ENCODE measurements around the gene ANKLE1.
"Not testable (repeated sequence)": the region's sequence is repeated elsewhere in the genome, so short reads cannot be mapped to it uniquely, and the experiment has no call there.

The ANKLE1 gene

GRCh38 chr19:17292301-17293074 lies 10.8 kb downstream of the ANKLE1 start:
- Histone ChIP-seq H3K79me1 (ENCODE audit: low read depth, low read length) (peaks cover 6% of the 10 kb centered on the region), H4K8ac (ENCODE audit: low read depth, low read length) (peak overlapping the region; percentile 65), H3K18ac (ENCODE audit: low read length) (peak overlapping the region; percentile 97), H3K4me2 (ENCODE audit: insufficient read depth, low read length, poor library complexity, severe bottlenecking) (peak overlapping the region; percentile 92), H3K23ac (ENCODE audit: low read depth, low read length, poor library complexity) (peak overlapping the region; percentile 89), H2AK5ac (ENCODE audit: low read depth, low read length) (peak overlapping the region; percentile 93), H4K91ac (ENCODE audit: low read depth, low read length, poor library complexity) (no peak overlapping the region), H3K27me3 (ENCODE audit: control insufficient read depth in 3 of 3, insufficient read depth in 3 of 3, low read depth in 1 of 3, low read length in 3 of 3) (no peaks in the 10 kb centered on the region), H2BK15ac (ENCODE audit: low read length) (no peak overlapping the region), H3K4me1 (ENCODE audit: control insufficient read depth in 2 of 2, insufficient read depth in 1 of 2, low read depth in 1 of 2, low read length in 2 of 2) (peaks cover 0 to 2% of the 10 kb centered on the region in 2 donors), H3K27ac (replicated peaks; ENCODE audit: low read length) (peak overlapping the region; percentile 95), H2BK5ac (ENCODE audit: low read length) (peak overlapping the region; percentile 53), H3K9me3 (replicated peaks in 1 of 2; ENCODE audit: control insufficient read depth in 2 of 2, insufficient read depth in 1 of 2, low read depth in 1 of 2, low read length in 2 of 2) (peaks cover 0 to 6% of the 10 kb centered on the region in 2 donors), H2BK12ac (ENCODE audit: low read length) (peak overlapping the region; percentile 73), H2BK120ac (ENCODE audit: low read depth, low read length) (peak overlapping the region; percentile 81), H3K36me3 (replicated peaks in 1 of 2; ENCODE audit: control insufficient read depth in 2 of 2, insufficient read depth in 2 of 2, low read length in 2 of 2) (peaks cover 9 to 20% of the 10 kb centered on the region in 2 donors), H3K4me3 (ENCODE audit: low read length in 2 of 2) (peak overlapping the region; percentile 51 to 73), H3K4ac (ENCODE audit: low read length) (no peak overlapping the region), H2AFZ (ENCODE audit: low read length) (peak overlapping the region; percentile 90), H3K14ac (ENCODE audit: low read length) (peak overlapping the region; percentile 99), H3K9ac (ENCODE audit: low read depth, low read length, poor library complexity) (peak overlapping the region; percentile 81)
- DNase-seq (ENCODE audit: low spot score): peak; percentile 79
- no CpG with 5 or more reads among the region's 46 CpGs for WGBS, 2 donors (ENCODE audit: extremely low coverage in 2 of 2, insufficient read length in 2 of 2, insufficient replicate concordance in 1 of 2)

DNA sequence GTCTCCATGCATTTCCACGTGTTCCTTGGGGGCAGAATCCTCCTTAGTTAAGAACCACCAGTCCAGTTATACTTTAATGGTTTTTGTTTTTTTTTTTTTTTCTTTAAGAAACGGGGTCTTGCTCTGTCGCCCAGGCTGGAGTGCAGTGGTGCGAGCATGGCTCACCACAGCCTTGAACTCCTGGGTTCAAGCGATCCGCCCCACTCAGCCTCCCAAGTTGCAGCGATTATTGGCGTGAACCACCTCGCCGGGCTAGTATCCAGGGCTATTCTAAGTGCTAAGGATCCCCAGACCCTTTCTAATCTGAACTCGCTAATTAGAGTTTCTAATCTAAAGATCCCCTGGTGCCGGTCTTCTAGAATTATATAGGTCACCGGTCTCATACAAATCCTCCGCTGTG lies 11.9 kb downstream of the ANKLE1 start:
- Histone ChIP-seq H3K79me1 (ENCODE audit: low read depth, low read length) (peaks cover 8% of the 10 kb centered on the region), H2BK15ac (ENCODE audit: low read length) (no peak overlapping the region), H3K4me2 (ENCODE audit: insufficient read depth, low read length, poor library complexity, severe bottlenecking) (no peak overlapping the region), H2BK12ac (ENCODE audit: low read length) (no peak overlapping the region), H3K4ac (ENCODE audit: low read length) (no peak overlapping the region), H4K8ac (ENCODE audit: low read depth, low read length) (no peak overlapping the region), H3K9me3 (replicated peaks in 1 of 2; ENCODE audit: control insufficient read depth in 2 of 2, insufficient read depth in 1 of 2, low read depth in 1 of 2, low read length in 2 of 2) (peaks cover 6 to 8% of the 10 kb centered on the region in 2 donors), H2BK5ac (ENCODE audit: low read length) (no peak overlapping the region), H3K4me3 (ENCODE audit: low read length in 2 of 2) (no peak overlapping the region), H3K18ac (ENCODE audit: low read length) (no peak overlapping the region), H3K4me1 (ENCODE audit: control insufficient read depth in 2 of 2, insufficient read depth in 1 of 2, low read depth in 1 of 2, low read length in 2 of 2) (peaks cover 0 to 2% of the 10 kb centered on the region in 2 donors), H2AFZ (ENCODE audit: low read length) (no peak overlapping the region), H3K14ac (ENCODE audit: low read length) (no peak overlapping the region), H3K27me3 (ENCODE audit: control insufficient read depth in 3 of 3, insufficient read depth in 3 of 3, low read depth in 1 of 3, low read length in 3 of 3) (no peaks in the 10 kb centered on the region), H3K36me3 (replicated peaks in 1 of 2; ENCODE audit: control insufficient read depth in 2 of 2, insufficient read depth in 2 of 2, low read length in 2 of 2) (peaks cover 12 to 25% of the 10 kb centered on the region in 2 donors), H4K91ac (ENCODE audit: low read depth, low read length, poor library complexity) (no peak overlapping the region), H2AK5ac (ENCODE audit: low read depth, low read length) (no peak overlapping the region), H2BK120ac (ENCODE audit: low read depth, low read length) (no peak overlapping the region), H3K23ac (ENCODE audit: low read depth, low read length, poor library complexity) (peak overlapping the region; percentile 75), H3K27ac (replicated peaks; ENCODE audit: low read length) (no peak overlapping the region), H3K9ac (ENCODE audit: low read depth, low read length, poor library complexity) (no peak overlapping the region)
- no peak for DNase-seq (ENCODE audit: low spot score)
- WGBS, 2 donors (ENCODE audit: extremely low coverage in 2 of 2, insufficient read length in 2 of 2, insufficient replicate concordance in 1 of 2): no CpG with 5 or more reads among the region's 14 CpGs

DNA sequence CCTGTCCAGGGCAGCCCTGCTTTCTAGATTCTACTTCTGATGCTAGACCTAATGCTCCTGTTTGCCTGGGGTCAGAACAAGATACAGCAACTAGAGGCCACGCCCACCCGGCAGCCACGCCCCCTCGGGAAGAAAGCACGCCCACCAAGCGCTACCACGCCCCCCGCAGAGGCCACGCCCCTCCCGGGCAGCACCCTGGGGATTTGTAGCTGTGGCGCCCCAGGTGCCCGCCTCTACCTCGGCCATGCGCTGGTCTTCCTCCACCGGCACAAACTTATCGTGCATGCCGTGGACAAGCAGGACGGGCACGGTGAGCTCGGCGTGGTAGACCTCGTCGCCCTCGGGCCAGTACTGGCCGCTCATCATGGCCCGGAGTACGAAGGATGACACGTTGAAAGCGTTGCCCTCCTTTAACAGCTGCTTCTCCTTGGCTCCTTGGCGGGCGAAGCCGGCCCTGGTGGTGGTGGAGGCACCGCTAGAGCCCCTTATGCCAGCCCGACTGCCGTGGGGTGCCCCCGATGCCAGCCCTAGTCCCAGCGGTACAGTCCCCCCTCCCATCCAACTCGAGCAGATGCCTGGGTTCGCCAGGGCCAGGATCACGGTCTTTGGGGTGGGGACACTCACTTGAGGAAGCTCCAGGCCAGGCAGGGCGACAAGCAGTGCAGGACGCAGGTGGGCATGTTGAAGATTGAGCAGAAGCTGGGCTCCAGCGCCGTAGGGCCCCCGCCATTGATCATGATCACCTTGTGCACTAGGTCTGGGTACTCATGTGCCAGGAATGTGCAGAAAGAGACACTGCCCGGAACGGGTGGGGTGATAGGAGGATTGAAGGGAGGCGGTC lies 12.6 kb downstream of the ANKLE1 start:
- Histone ChIP-seq H2AFZ (ENCODE audit: low read length) (no peak overlapping the region), H3K4me3 (ENCODE audit: low read length in 2 of 2) (peak overlapping the region in 1 of 2 donors; percentile 65), H3K23ac (ENCODE audit: low read depth, low read length, poor library complexity) (peak overlapping the region; percentile 75), H4K8ac (ENCODE audit: low read depth, low read length) (no peak overlapping the region), H2BK12ac (ENCODE audit: low read length) (no peak overlapping the region), H3K4ac (ENCODE audit: low read length) (no peak overlapping the region), H3K79me1 (ENCODE audit: low read depth, low read length) (peaks cover 8% of the 10 kb centered on the region), H3K18ac (ENCODE audit: low read length) (no peak overlapping the region), H2AK5ac (ENCODE audit: low read depth, low read length) (peak overlapping the region; percentile 24), H2BK120ac (ENCODE audit: low read depth, low read length) (no peak overlapping the region), H3K4me1 (ENCODE audit: control insufficient read depth in 2 of 2, insufficient read depth in 1 of 2, low read depth in 1 of 2, low read length in 2 of 2) (peaks cover 0 to 2% of the 10 kb centered on the region in 2 donors), H3K36me3 (replicated peaks in 1 of 2; ENCODE audit: control insufficient read depth in 2 of 2, insufficient read depth in 2 of 2, low read length in 2 of 2) (peaks cover 12 to 29% of the 10 kb centered on the region in 2 donors), H3K14ac (ENCODE audit: low read length) (no peak overlapping the region), H4K91ac (ENCODE audit: low read depth, low read length, poor library complexity) (peak overlapping the region; percentile 30), H3K27me3 (ENCODE audit: control insufficient read depth in 3 of 3, insufficient read depth in 3 of 3, low read depth in 1 of 3, low read length in 3 of 3) (no peaks in the 10 kb centered on the region), H3K4me2 (ENCODE audit: insufficient read depth, low read length, poor library complexity, severe bottlenecking) (no peak overlapping the region), H3K9me3 (replicated peaks in 1 of 2; ENCODE audit: control insufficient read depth in 2 of 2, insufficient read depth in 1 of 2, low read depth in 1 of 2, low read length in 2 of 2) (peaks cover 6 to 8% of the 10 kb centered on the region in 2 donors), H3K27ac (replicated peaks; ENCODE audit: low read length) (no peak overlapping the region), H3K9ac (ENCODE audit: low read depth, low read length, poor library complexity) (peak overlapping the region; percentile 77), H2BK5ac (ENCODE audit: low read length) (no peak overlapping the region), H2BK15ac (ENCODE audit: low read length) (peak overlapping the region; percentile 59)
- no CpG with 5 or more reads among the region's 48 CpGs for WGBS, 2 donors (ENCODE audit: extremely low coverage in 2 of 2, insufficient read length in 2 of 2, insufficient replicate concordance in 1 of 2)
- DNase-seq (ENCODE audit: low spot score): no peak

DNA sequence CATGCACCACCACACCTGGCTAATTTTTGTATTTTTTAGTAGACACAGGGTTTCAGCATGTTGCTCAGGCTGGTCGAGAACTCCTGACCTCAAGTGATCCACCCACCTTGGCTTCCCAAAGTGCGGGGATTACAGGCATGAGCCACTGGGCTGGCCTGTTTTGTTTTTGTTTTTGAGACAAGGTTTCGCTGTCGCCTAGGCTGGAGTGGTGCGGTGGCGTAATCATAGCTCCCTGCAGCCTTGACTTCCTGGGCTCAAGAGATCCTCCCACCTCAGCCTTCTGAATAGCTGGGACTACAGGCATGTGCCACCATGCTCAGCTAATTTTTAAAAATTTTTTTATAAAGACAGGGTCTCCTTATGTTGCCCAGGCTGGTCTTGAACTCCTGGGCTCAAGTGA lies 13.8 kb downstream of the ANKLE1 start:
- not testable (repeated sequence) for H3K27me3 ChIP-seq (ENCODE audit: control insufficient read depth in 3 of 3, insufficient read depth in 3 of 3, low read depth in 1 of 3, low read length in 3 of 3); H2AFZ ChIP-seq (ENCODE audit: low read length); DNase-seq (ENCODE audit: low spot score); H3K14ac ChIP-seq (ENCODE audit: low read length); H3K23ac ChIP-seq (ENCODE audit: low read depth, low read length, poor library complexity); H2BK12ac ChIP-seq (ENCODE audit: low read length); H3K4ac ChIP-seq (ENCODE audit: low read length); H3K9me3 ChIP-seq (replicated peaks in 1 of 2; ENCODE audit: control insufficient read depth in 2 of 2, insufficient read depth in 1 of 2, low read depth in 1 of 2, low read length in 2 of 2); H2AK5ac ChIP-seq (ENCODE audit: low read depth, low read length); H3K27ac ChIP-seq (replicated peaks; ENCODE audit: low read length); H3K79me1 ChIP-seq (ENCODE audit: low read depth, low read length); H3K9ac ChIP-seq (ENCODE audit: low read depth, low read length, poor library complexity); H3K4me2 ChIP-seq (ENCODE audit: insufficient read depth, low read length, poor library complexity, severe bottlenecking); H4K91ac ChIP-seq (ENCODE audit: low read depth, low read length, poor library complexity); H2BK5ac ChIP-seq (ENCODE audit: low read length); H4K8ac ChIP-seq (ENCODE audit: low read depth, low read length); H2BK120ac ChIP-seq (ENCODE audit: low read depth, low read length); H3K18ac ChIP-seq (ENCODE audit: low read length); H3K4me3 ChIP-seq (ENCODE audit: low read length in 2 of 2); H2BK15ac ChIP-seq (ENCODE audit: low read length); H3K4me1 ChIP-seq (ENCODE audit: control insufficient read depth in 2 of 2, insufficient read depth in 1 of 2, low read depth in 1 of 2, low read length in 2 of 2)
- no CpG with 5 or more reads among the region's 6 CpGs for WGBS, 2 donors (ENCODE audit: extremely low coverage in 2 of 2, insufficient read length in 2 of 2, insufficient replicate concordance in 1 of 2)
- H3K36me3 ChIP-seq (replicated peaks in 1 of 2; ENCODE audit: control insufficient read depth in 2 of 2, insufficient read depth in 2 of 2, low read length in 2 of 2): peaks cover 12 to 32% of the 10 kb centered on the region in 2 donors
